Islet precursor cell (in vitro differentiated cells): Measurements from ENCODE around the gene PIK3R6.

Experiments
- DNase-seq: peaks from one replicate; pipeline ENCODE4 v3.0.0-alpha.2; 2018

Gene PIK3R6

GRCh38 chr17:8791910-8792270 lies 75.6 kb downstream of the PIK3R6 start:
- peak; percentile 76 for DNase-seq

GRCh38 chr17:8791248-8791909 lies 76.1 kb downstream of the PIK3R6 start:
- DNase-seq = no peak

GRCh38 chr17:8789743-8790142 lies 77.7 kb downstream of the PIK3R6 start:
- no peak for DNase-seq

DNA sequence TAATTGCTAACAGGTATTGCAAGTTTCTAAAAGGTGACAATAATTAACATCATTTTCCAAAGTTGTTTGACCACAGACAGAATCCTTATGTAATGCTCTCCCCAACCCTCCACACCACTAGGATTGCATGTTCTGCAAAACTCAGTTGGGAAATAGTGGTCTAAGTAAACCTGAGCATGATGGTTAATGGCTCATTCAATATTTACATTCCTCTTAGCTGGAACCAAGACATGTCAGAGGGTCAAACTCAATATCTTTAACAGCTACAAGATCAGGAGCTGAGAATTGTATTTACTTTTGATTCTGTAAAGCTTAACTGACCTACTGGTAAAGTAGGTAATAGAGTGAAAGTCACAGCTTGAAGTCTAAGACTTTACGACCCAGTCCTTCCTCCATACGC lies 78.5 kb downstream of the PIK3R6 start:
- DNase-seq = no peak

- peak; percentile 92 for DNase-seq
These were observed 81.7 kb downstream of the PIK3R6 start for GRCh38 chr17:8785547-8786413.

DNA sequence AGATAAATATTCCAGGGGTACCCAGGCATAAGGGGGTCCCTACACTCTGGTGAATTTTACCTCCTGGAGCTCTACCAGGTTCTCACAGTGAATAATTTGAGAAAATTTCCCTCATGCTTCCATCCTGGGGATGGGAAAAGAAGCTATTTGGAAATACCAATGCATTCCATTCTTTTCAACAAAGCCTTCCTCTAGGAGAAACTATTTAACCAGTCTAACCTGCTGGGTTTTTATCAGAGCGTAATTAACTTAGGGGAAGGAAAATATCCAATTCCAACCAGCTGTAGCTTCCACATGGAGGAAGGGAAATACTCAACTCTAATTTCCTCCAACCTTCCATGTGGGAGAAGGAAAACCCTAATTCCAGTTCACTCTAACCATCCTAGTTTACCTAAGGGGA lies 85.3 kb downstream of the PIK3R6 start:
- DNase-seq = no peak

DNA sequence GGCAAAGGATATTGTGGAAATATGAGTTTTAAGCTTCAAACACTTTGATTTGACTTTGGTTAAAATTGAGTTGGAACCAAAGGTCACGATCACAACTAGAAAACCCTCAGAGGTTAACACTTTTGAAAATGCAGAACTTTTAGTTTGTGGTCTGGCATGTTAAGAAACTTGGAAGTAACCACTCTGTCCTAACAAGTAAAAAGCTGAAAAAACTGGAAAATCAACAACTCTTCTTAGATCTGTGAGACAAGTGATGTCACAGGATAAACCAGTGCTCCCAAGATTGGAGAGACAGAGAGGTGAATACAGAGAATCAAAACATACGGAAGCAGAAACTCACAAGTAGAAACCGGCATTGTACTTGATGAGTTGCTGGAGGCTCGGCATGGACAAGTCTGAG lies 85.7 kb downstream of the PIK3R6 start:
- DNase-seq = no peak

- DNase-seq = no peak
These were observed 90.6 kb downstream of the PIK3R6 start for GRCh38 chr17:8776881-8777280.

DNA sequence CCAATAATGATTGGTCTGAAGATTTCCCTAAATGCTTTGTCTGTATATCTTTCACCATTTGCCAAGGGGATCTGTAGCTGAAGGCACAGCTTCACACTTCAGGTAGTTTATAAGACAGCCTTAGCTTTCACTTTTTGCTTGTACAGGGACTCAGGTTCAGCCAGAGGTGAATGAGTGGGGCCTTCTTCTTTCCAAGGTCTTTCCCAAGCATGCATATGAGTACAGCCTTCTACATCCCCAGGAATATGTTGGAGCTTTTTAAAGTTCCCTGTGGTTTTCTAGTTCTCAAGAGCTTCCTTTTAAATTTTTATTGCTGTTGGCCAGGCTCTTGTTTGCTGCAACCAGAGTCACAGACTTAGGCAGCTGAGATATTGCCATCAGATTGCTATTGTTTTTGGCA lies 91.2 kb downstream of the PIK3R6 start:
- no peak for DNase-seq

GRCh38 chr17:8766731-8767130 lies 100.7 kb downstream of the PIK3R6 start:
- DNase-seq = no peak

- no peak for DNase-seq
These were observed 105.5 kb downstream of the PIK3R6 start for GRCh38 chr17:8762012-8762411.

DNA sequence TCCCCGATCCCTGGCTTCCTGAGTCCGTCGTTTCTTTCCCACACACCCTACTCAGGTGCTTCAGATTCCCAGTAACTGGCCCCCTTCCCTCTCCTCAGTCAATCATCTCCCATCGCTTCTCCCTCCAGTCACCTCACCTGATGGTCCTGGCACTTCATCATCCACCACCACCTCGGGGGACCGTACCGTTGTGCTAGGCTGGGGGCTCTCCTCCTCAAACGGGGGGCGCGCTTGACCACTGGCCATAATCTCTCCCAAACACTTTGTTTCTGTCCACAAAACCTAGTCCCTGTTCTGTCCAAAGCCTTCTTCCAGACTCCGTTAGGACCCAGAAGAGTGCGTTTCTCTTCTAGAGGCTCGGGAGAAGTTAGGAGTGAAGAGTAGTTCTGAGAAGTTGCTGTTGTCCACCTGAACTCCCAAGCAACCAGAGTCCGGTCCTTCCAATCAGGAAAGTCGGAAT lies 109.3 kb downstream of the PIK3R6 start, which contains the start of gene SPDYE4:
Gene SPDYE4, minus strand, starts transcription at position 410 of the 460 bp plus-strand sequence. Its CDS starts 164 bp downstream, at position 246.
- DNase-seq = peak; percentile 43

GRCh38 chr17:8757189-8757588 lies 110.3 kb downstream of the PIK3R6 start:
- DNase-seq = peak; percentile 43

DNA sequence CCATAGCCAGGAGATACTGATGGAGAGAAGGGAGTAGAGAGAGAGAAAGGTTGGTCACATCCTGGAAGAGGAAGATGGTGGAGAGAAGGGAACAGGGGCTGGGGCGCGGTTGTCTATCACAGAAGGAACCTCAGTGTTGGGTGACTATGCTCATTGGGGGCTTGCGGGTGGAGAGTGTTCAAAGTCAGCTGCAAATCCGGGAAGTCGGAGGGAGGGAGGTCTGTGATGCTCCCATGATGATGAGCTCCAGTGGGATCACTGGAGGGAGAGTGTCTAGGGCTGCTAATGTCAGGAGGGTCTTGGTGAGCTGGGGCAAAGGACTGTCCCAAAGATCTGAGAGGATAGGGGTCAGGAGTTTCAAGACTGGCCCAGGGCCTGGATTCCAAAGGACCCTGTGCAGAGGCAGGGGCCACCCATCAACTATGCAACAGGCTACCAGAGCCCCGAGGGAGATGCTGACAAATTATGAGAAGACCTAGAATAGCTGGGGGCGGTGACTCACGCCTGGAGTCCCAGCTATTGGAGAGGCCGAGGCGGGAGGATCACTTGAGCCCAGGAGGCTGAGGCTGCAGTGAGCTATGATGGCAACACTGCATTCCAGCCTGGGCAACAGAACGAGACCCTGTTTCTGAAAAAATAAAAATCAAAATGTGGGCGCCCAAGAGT lies 111.8 kb downstream of the PIK3R6 start:
- peak; percentile 55 for DNase-seq

- peak; percentile 34 for DNase-seq
These were observed 112.6 kb downstream of the PIK3R6 start for GRCh38 chr17:8754890-8755289.

GRCh38 chr17:8753976-8754440 lies 113.5 kb downstream of the PIK3R6 start:
- DNase-seq = no peak

- peak; percentile 54 for DNase-seq
These were observed 114.1 kb downstream of the PIK3R6 start for GRCh38 chr17:8753136-8753975.
